WTC11 (cell line): ENCODE measurements around the gene ERF. TPM values are rescaled to one million over a fixed set of nuclear protein-coding genes. Genes with fewer than 3 reads are reported as not detected.

Experiments
- ATAC-seq: fragments of 200-7000 bp; cut with Tn5 transposase; 2 replicates; pipeline ENCODE4 v1.10.0; 2021; ENCODE audit warnings: mild to moderate bottlenecking, moderate library complexity
- CTCF ChIA-PET: fragments of 300-600 bp; sonication (Branson Sonifier 250); formaldehyde crosslinking; loops from one replicate; lab custom pipeline; 2021; ENCODE audit warnings: antibody characterized with exemption; lab: Charles Lee
- POLR2A ChIA-PET: fragments of 350-600 bp; sonication (Branson Sonifier 250); formaldehyde crosslinking; loops from one replicate; lab custom pipeline; 2021; ENCODE audit warnings: antibody characterized with exemption; lab: Charles Lee
- DNase-seq: peaks from one replicate; pipeline ENCODE4 v3.0.0; 2021; ENCODE audit warnings: low spot score
- H3K27ac Mint-ChIP-seq: 2 replicates; pipeline ENCODE4 v1.8.0; 2021; ENCODE audit warnings: mixed read lengths
- H3K27me3 Mint-ChIP-seq: 2 replicates; pipeline ENCODE4 v1.8.0; 2021; ENCODE audit warnings: low read depth, mild to moderate bottlenecking, moderate library complexity, mixed read lengths
- H3K36me3 Mint-ChIP-seq: 2 replicates; pipeline ENCODE4 v1.8.0; 2021; ENCODE audit warnings: mixed read lengths
- H3K4me1 Mint-ChIP-seq: 2 replicates; pipeline ENCODE4 v1.8.0; 2022; ENCODE audit warnings: mixed read lengths
- H3K4me3 Mint-ChIP-seq: 2 replicates; pipeline ENCODE4 v1.8.0; 2021; ENCODE audit warnings: mild to moderate bottlenecking, moderate library complexity, mixed read lengths
- H3K9me3 Mint-ChIP-seq: 2 replicates; pipeline ENCODE4 v1.8.0; 2021; ENCODE audit warnings: mixed read lengths
- AFF4 ChIP-seq: sonication (generic); formaldehyde crosslinking; IDR thresholded peaks from 2 replicates; pipeline ENCODE4 v1.8.1; 2023; ENCODE audit warnings: mild to moderate bottlenecking, missing genetic modification reagents, borderline replicate concordance
- FOXK1 ChIP-seq: sonication (generic); formaldehyde crosslinking; IDR thresholded peaks from 2 replicates; pipeline ENCODE4 v1.8.0; 2022; ENCODE audit warnings: mild to moderate bottlenecking, moderate library complexity, missing genetic modification reagents
- NFE2L1 ChIP-seq: sonication (generic); formaldehyde crosslinking; IDR thresholded peaks from 2 replicates; pipeline ENCODE4 v1.8.1; 2023; ENCODE audit warnings: missing genetic modification reagents
- NFYB ChIP-seq: sonication (generic); formaldehyde crosslinking; conservative IDR thresholded peaks from 2 replicates; pipeline ENCODE4 v1.8.0; 2022; ENCODE audit warnings: low read depth, missing genetic modification reagents
- NR1H2 ChIP-seq: sonication (generic); formaldehyde crosslinking; IDR thresholded peaks from 2 replicates; pipeline ENCODE4 v1.9.0; 2021; ENCODE audit warnings: mild to moderate bottlenecking, moderate library complexity, missing genetic modification reagents
- NR2C2 ChIP-seq: sonication (generic); formaldehyde crosslinking; IDR thresholded peaks from 2 replicates; pipeline ENCODE4 v1.8.0; 2022; ENCODE audit warnings: mild to moderate bottlenecking, missing genetic modification reagents
- ZNF138 ChIP-seq: sonication (generic); formaldehyde crosslinking; conservative IDR thresholded peaks from 2 replicates; pipeline ENCODE4 v1.8.1; 2022; ENCODE audit warnings: mild to moderate bottlenecking, moderate library complexity, missing genetic modification reagents
- ZNF512 ChIP-seq: sonication (generic); formaldehyde crosslinking; IDR thresholded peaks from 2 replicates; pipeline ENCODE4 v1.8.1; 2022; ENCODE audit warnings: missing genetic modification reagents, borderline replicate concordance
- total RNA-seq: library from RNA; stranded (reverse); gene quantifications from 3 replicates; pipeline ENCODE4 v1.2.3, GENCODE V29; 2021
- TF ChIP-seq, protein P1 (sequence below): sonication (generic); formaldehyde crosslinking; IDR thresholded peaks from 2 replicates; pipeline ENCODE4 v1.8.1; 2023; ENCODE audit warnings: mild to moderate bottlenecking, missing genetic modification reagents
- TF ChIP-seq, protein P2 (sequence below): sonication (generic); formaldehyde crosslinking; IDR thresholded peaks from 2 replicates; pipeline ENCODE4 v1.8.0; 2022; ENCODE audit warnings: missing genetic modification reagents
- TF ChIP-seq, protein P3 (sequence below): sonication (generic); formaldehyde crosslinking; IDR thresholded peaks from 2 replicates; pipeline ENCODE4 v1.8.0; 2023; ENCODE audit warnings: missing genetic modification reagents, mild to moderate bottlenecking, borderline replicate concordance
- TF ChIP-seq, protein P4 (sequence below): sonication (generic); formaldehyde crosslinking; IDR thresholded peaks from 2 replicates; pipeline ENCODE4 v1.8.0; 2022; ENCODE audit warnings: mild to moderate bottlenecking, missing genetic modification reagents

Gene ERF
- total RNA-seq, 1 experiment from 2014 or later, result 65.9 TPM

- no peak overlapping the region; the same call in 1 of the 2 replicates for H3K27ac Mint-ChIP-seq
- no peaks in the 10 kb centered on the region for H3K9me3 Mint-ChIP-seq
- H3K4me1 Mint-ChIP-seq, result peaks cover 11% of the 10 kb centered on the region
- H3K36me3 Mint-ChIP-seq, result 0 out of 2 replicates have a peak, but pooled peaks cover 2% of the 10 kb centered on the region
- ChIA-PET POLR2A (no interaction called here), CTCF (interaction anchor here (7.5 kb wide), 1 partner anchor 31 kb away, joined by 239 read pairs; the partner anchor contains the start of gene GSK3A)
- DNase-seq, result no peak
- no peak overlapping the region for H3K4me3 Mint-ChIP-seq
- ATAC-seq, result no peak
- H3K27me3 Mint-ChIP-seq, result no peaks in the 10 kb centered on the region
- no peak for TF ChIP-seq NFE2L1 (CRISPR knock-in tag)
- TF ChIP-seq FOXK1, result no peak
- TF ChIP-seq, protein P1, sequence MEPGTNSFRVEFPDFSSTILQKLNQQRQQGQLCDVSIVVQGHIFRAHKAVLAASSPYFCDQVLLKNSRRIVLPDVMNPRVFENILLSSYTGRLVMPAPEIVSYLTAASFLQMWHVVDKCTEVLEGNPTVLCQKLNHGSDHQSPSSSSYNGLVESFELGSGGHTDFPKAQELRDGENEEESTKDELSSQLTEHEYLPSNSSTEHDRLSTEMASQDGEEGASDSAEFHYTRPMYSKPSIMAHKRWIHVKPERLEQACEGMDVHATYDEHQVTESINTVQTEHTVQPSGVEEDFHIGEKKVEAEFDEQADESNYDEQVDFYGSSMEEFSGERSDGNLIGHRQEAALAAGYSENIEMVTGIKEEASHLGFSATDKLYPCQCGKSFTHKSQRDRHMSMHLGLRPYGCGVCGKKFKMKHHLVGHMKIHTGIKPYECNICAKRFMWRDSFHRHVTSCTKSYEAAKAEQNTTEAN, result no peak
- no peak for TF ChIP-seq NR1H2
- TF ChIP-seq, protein P2, sequence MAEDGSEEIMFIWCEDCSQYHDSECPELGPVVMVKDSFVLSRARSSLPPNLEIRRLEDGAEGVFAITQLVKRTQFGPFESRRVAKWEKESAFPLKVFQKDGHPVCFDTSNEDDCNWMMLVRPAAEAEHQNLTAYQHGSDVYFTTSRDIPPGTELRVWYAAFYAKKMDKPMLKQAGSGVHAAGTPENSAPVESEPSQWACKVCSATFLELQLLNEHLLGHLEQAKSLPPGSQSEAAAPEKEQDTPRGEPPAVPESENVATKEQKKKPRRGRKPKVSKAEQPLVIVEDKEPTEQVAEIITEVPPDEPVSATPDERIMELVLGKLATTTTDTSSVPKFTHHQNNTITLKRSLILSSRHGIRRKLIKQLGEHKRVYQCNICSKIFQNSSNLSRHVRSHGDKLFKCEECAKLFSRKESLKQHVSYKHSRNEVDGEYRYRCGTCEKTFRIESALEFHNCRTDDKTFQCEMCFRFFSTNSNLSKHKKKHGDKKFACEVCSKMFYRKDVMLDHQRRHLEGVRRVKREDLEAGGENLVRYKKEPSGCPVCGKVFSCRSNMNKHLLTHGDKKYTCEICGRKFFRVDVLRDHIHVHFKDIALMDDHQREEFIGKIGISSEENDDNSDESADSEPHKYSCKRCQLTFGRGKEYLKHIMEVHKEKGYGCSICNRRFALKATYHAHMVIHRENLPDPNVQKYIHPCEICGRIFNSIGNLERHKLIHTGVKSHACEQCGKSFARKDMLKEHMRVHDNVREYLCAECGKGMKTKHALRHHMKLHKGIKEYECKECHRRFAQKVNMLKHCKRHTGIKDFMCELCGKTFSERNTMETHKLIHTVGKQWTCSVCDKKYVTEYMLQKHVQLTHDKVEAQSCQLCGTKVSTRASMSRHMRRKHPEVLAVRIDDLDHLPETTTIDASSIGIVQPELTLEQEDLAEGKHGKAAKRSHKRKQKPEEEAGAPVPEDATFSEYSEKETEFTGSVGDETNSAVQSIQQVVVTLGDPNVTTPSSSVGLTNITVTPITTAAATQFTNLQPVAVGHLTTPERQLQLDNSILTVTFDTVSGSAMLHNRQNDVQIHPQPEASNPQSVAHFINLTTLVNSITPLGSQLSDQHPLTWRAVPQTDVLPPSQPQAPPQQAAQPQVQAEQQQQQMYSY (CRISPR knock-in tag), result no peak
- no peak for TF ChIP-seq NR2C2 (CRISPR knock-in tag)
- no peak for TF ChIP-seq AFF4 (CRISPR knock-in tag)
- TF ChIP-seq, protein P3, sequence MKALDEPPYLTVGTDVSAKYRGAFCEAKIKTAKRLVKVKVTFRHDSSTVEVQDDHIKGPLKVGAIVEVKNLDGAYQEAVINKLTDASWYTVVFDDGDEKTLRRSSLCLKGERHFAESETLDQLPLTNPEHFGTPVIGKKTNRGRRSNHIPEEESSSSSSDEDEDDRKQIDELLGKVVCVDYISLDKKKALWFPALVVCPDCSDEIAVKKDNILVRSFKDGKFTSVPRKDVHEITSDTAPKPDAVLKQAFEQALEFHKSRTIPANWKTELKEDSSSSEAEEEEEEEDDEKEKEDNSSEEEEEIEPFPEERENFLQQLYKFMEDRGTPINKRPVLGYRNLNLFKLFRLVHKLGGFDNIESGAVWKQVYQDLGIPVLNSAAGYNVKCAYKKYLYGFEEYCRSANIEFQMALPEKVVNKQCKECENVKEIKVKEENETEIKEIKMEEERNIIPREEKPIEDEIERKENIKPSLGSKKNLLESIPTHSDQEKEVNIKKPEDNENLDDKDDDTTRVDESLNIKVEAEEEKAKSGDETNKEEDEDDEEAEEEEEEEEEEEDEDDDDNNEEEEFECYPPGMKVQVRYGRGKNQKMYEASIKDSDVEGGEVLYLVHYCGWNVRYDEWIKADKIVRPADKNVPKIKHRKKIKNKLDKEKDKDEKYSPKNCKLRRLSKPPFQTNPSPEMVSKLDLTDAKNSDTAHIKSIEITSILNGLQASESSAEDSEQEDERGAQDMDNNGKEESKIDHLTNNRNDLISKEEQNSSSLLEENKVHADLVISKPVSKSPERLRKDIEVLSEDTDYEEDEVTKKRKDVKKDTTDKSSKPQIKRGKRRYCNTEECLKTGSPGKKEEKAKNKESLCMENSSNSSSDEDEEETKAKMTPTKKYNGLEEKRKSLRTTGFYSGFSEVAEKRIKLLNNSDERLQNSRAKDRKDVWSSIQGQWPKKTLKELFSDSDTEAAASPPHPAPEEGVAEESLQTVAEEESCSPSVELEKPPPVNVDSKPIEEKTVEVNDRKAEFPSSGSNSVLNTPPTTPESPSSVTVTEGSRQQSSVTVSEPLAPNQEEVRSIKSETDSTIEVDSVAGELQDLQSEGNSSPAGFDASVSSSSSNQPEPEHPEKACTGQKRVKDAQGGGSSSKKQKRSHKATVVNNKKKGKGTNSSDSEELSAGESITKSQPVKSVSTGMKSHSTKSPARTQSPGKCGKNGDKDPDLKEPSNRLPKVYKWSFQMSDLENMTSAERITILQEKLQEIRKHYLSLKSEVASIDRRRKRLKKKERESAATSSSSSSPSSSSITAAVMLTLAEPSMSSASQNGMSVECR (CRISPR knock-in tag), result no peak
- TF ChIP-seq ZNF512 (CRISPR knock-in tag), result no peak
- no peak for TF ChIP-seq ZNF138 (CRISPR knock-in tag)
- TF ChIP-seq, protein P4, sequence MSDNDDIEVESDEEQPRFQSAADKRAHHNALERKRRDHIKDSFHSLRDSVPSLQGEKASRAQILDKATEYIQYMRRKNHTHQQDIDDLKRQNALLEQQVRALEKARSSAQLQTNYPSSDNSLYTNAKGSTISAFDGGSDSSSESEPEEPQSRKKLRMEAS (CRISPR knock-in tag), result no peak
- TF ChIP-seq NFYB (CRISPR knock-in tag), result no peak
Observed at GRCh38 chr19:42276284-42276683, 21.4 kb upstream of the ERF start.
